HEK293T (cell line): ENCODE data around the gene DPH7.
"Not testable (repeated sequence)": the region's sequence is repeated elsewhere in the genome, so short reads cannot be mapped to it uniquely, and the experiment has no call there.

ENCODE experiments used
- CTCF ChIA-PET: fragments of 350-600 bp; formaldehyde crosslinking; extraction: SDS; loops from one replicate; lab custom pipeline; 2021; ENCODE audit warnings: antibody characterized with exemption, inconsistent platforms; lab: Yijun Ruan, JAX
- POLR2A ChIA-PET: fragments of 350-600 bp; formaldehyde crosslinking; extraction: SDS; loops from one replicate; lab custom pipeline; 2020; ENCODE audit warnings: antibody characterized with exemption, inconsistent platforms; lab: Yijun Ruan, JAX
- DNase-seq: peaks from one replicate; pipeline ENCODE4 v3.0.0; 2012; ENCODE audit warnings: mixed read lengths; ENCODE audit errors: extremely low spot score
- ARNT ChIP-seq: fragments of 450-650 bp; IDR thresholded peaks from 2 replicates; pipeline ENCODE4 v1.6.1; 2017; ENCODE audit warnings: mild to moderate bottlenecking
- BHLHE40 ChIP-seq: fragments of 450-650 bp; IDR thresholded peaks from 2 replicates; pipeline ENCODE4 v1.6.1; 2016; ENCODE audit warnings: mild to moderate bottlenecking, moderate library complexity, borderline replicate concordance
- CTBP1 ChIP-seq: fragments of 450-650 bp; IDR thresholded peaks from 2 replicates; pipeline ENCODE4 v1.6.1; 2016; ENCODE audit warnings: borderline replicate concordance
- ELF4 ChIP-seq: fragments of 450-650 bp; IDR thresholded peaks from 2 replicates; pipeline ENCODE4 v1.6.1; 2017; ENCODE audit warnings: antibody characterized with exemption
- FOXA1 ChIP-seq: fragments of 450-650 bp; IDR thresholded peaks from 2 replicates; pipeline ENCODE4 v1.6.1; 2016; ENCODE audit warnings: mild to moderate bottlenecking
- FOXK2 ChIP-seq: fragments of 450-650 bp; IDR thresholded peaks from 2 replicates; pipeline ENCODE4 v1.6.1; 2016; ENCODE audit warnings: mild to moderate bottlenecking
- FOXM1 ChIP-seq: fragments of 450-650 bp; IDR thresholded peaks from 2 replicates; pipeline ENCODE4 v1.6.1; 2017; ENCODE audit warnings: mild to moderate bottlenecking, borderline replicate concordance
- HDGF ChIP-seq: fragments of 450-650 bp; IDR thresholded peaks from 2 replicates; pipeline ENCODE4 v1.6.1; 2017; ENCODE audit warnings: antibody characterized with exemption, borderline replicate concordance
- L3MBTL2 ChIP-seq: fragments of 450-650 bp; conservative IDR thresholded peaks from 2 replicates; pipeline ENCODE4 v1.6.1; 2016; ENCODE audit warnings: mild to moderate bottlenecking
- LEF1 ChIP-seq: fragments of 450-650 bp; IDR thresholded peaks from 2 replicates; pipeline ENCODE4 v1.6.1; 2017; ENCODE audit warnings: mild to moderate bottlenecking, borderline replicate concordance
- NFRKB ChIP-seq: fragments of 450-650 bp; IDR thresholded peaks from 2 replicates; pipeline ENCODE4 v1.6.1; 2016; ENCODE audit warnings: mild to moderate bottlenecking, moderate library complexity
- PKNOX1 ChIP-seq: fragments of 450-650 bp; IDR thresholded peaks from 2 replicates; pipeline ENCODE4 v1.6.1; 2016
- SP1 ChIP-seq: fragments of 450-650 bp; IDR thresholded peaks from 2 replicates; pipeline ENCODE4 v1.6.1; 2017
- SUZ12 ChIP-seq: fragments of 450-650 bp; IDR thresholded peaks from 2 replicates; pipeline ENCODE4 v1.6.1; 2016; ENCODE audit warnings: mild to moderate bottlenecking
- TARDBP ChIP-seq: fragments of 450-650 bp; IDR thresholded peaks from 2 replicates; pipeline ENCODE4 v1.6.1; 2016
- ZNF384 ChIP-seq: fragments of 450-650 bp; IDR thresholded peaks from 2 replicates; pipeline ENCODE4 v1.6.1; 2016

DPH7 gene

GRCh38 chr9:137520614-137521404 is 57.9 kb downstream of the DPH7 start:
- DNase-seq: no peak
- TF ChIP-seq SUZ12: no peak
- TF ChIP-seq FOXA1: no peak
- TF ChIP-seq LEF1: no peak
- TF ChIP-seq ELF4: no peak
- TF ChIP-seq FOXM1: no peak
- TF ChIP-seq ARNT: no peak
- no peak for TF ChIP-seq BHLHE40
- no peak for TF ChIP-seq PKNOX1
- no peak for TF ChIP-seq L3MBTL2
- TF ChIP-seq ZNF384: no peak
- TF ChIP-seq HDGF: no peak
- TF ChIP-seq CTBP1: no peak
- TF ChIP-seq FOXK2: no peak
- TF ChIP-seq TARDBP: no peak
- TF ChIP-seq SP1: no peak
- no peak for TF ChIP-seq NFRKB
- ChIA-PET POLR2A (no interaction called here), CTCF (interaction anchor here (0.6 kb wide), 1 partner anchor 159 kb away, joined by 3 read pairs; no protein-coding TSS in a partner anchor)

GRCh38 chr9:137519553-137519952 is 59.2 kb downstream of the DPH7 start:
- CTCF ChIA-PET: no interaction called here
- DNase-seq: no peak
- POLR2A ChIA-PET: no interaction called here
- TF ChIP-seq BHLHE40 (no peak), TARDBP (no peak), CTBP1 (no peak), ELF4 (no peak), FOXM1 (no peak), ARNT (no peak), NFRKB (no peak), PKNOX1 (no peak), SUZ12 (no peak), LEF1 (no peak), ZNF384 (no peak), FOXA1 (no peak), SP1 (no peak), FOXK2 (no peak), HDGF (no peak)

GRCh38 chr9:137518661-137519459 is 59.9 kb downstream of the DPH7 start:
- DNase-seq, POLR2A ChIA-PET, CTCF ChIA-PET: not testable (repeated sequence)

- ChIA-PET POLR2A (no interaction called here), CTCF (no interaction called here)
- DNase-seq: no peak
- no peak for TF ChIP-seq ZNF384
- TF ChIP-seq ELF4: no peak
- no peak for TF ChIP-seq BHLHE40
Measured at GRCh38 chr9:137516144-137516917, 62.4 kb downstream of the DPH7 start.

GRCh38 chr9:137515338-137515724 is 63.4 kb downstream of the DPH7 start:
- CTCF ChIA-PET: no interaction called here

GRCh38 chr9:137514691-137515337 is 63.9 kb downstream of the DPH7 start:
- POLR2A ChIA-PET: no interaction called here
- CTCF ChIA-PET: no interaction called here
- TF ChIP-seq ELF4 (no peak), L3MBTL2 (no peak), TARDBP (no peak), SP1 (no peak), LEF1 (no peak), ZNF384 (no peak), CTBP1 (no peak), FOXK2 (no peak), BHLHE40 (no peak)
- DNase-seq: no peak

More at GRCh38 chr9:137515338-137515724, 63.4 kb downstream of the DPH7 start:
- DNase-seq: no peak
- POLR2A ChIA-PET: no interaction called here
- TF ChIP-seq L3MBTL2 (no peak), SUZ12 (no peak), ARNT (no peak), FOXK2 (no peak)

- CTCF ChIA-PET, POLR2A ChIA-PET, DNase-seq: not testable (repeated sequence)
Measured at GRCh38 chr9:137513801-137514570, 64.7 kb downstream of the DPH7 start.

- CTCF ChIA-PET: interaction anchor here (0.6 to 0.7 kb wide), 2 partner anchors 31 to 112 kb away, joined by 3 to 4 read pairs; no protein-coding TSS in a partner anchor
- DNase-seq, POLR2A ChIA-PET: not testable (repeated sequence)
Measured at GRCh38 chr9:137513136-137513535, 65.6 kb downstream of the DPH7 start.
